GM13977 (cell line): Measurements from ENCODE around the gene ZNF611.
"Not testable (repeated sequence)": the region's sequence is repeated elsewhere in the genome, so short reads cannot be mapped to it uniquely, and the experiment has no call there.

Source experiments
- DNase-seq: peaks from one replicate; pipeline ENCODE4 v3.0.0; 2012; ENCODE audit warnings: low spot score
- in situ Hi-C: fragments of 300-500 bp; cut with MboI; formaldehyde crosslinking; loops from one replicate; pipeline ENCODE4 v1.12.0; 2022; ENCODE audit warnings: low sequenced_read_pairs, low pct_unique_long_range_greater_than_20kb, mixed read lengths, inconsistent platforms; ENCODE audit not compliant: unreplicated experiment
- TF ChIP-seq, protein P1 (sequence below): IDR thresholded peaks from 2 replicates; pipeline ENCODE4 v1.5.1; 2012; ENCODE audit warnings: mild to moderate bottlenecking, control low read depth; ENCODE audit not compliant: insufficient read depth; ENCODE audit errors: extremely low read depth, missing control alignments

Gene ZNF611

DNA sequence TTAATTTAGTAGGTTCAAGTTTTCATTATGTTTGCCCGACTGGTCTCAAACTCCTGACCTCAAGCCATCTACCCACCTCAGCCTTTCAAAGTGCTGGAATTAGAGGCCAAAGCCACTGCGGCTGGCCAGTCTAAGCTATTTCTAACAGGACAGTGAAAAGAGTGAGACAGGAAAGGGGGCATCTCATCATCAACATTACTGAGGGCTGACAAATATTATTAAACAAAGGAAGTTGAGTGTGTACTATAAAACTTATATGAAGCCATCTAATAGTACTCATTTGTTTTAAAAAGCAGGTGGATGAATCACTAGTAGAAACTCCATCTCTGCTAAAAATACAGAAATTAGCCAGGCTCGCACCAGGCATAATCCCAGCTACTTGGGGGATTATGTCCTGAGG, 24.3 kb downstream of the ZNF611 start:
- in situ Hi-C loops = no loop called here

DNA sequence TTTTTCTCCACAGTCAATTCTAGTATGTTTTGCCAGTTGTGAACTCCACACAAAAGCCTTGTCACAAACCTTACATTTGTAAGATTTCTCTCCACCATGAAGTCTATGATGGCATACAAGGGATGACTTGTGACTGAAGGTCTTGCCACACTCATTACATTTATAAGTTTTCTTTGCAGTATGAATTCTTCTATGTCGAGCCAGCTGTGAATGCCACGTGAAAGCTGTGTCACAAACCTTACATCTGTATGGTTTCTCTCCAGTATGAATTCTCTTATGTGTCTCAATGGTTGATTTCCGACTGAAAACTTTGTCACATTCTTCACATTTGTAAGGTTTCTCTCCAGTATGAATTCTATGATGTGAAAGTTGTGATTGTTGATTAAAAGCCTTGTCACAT, 29.2 kb downstream of the ZNF611 start:
- in situ Hi-C loops, DNase-seq: not testable (repeated sequence)

More for the DNA sequence above, 24.3 kb downstream of the ZNF611 start:
- DNase-seq = no peak
- TF ChIP-seq, protein P1, sequence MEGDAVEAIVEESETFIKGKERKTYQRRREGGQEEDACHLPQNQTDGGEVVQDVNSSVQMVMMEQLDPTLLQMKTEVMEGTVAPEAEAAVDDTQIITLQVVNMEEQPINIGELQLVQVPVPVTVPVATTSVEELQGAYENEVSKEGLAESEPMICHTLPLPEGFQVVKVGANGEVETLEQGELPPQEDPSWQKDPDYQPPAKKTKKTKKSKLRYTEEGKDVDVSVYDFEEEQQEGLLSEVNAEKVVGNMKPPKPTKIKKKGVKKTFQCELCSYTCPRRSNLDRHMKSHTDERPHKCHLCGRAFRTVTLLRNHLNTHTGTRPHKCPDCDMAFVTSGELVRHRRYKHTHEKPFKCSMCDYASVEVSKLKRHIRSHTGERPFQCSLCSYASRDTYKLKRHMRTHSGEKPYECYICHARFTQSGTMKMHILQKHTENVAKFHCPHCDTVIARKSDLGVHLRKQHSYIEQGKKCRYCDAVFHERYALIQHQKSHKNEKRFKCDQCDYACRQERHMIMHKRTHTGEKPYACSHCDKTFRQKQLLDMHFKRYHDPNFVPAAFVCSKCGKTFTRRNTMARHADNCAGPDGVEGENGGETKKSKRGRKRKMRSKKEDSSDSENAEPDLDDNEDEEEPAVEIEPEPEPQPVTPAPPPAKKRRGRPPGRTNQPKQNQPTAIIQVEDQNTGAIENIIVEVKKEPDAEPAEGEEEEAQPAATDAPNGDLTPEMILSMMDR = no peak

DNA sequence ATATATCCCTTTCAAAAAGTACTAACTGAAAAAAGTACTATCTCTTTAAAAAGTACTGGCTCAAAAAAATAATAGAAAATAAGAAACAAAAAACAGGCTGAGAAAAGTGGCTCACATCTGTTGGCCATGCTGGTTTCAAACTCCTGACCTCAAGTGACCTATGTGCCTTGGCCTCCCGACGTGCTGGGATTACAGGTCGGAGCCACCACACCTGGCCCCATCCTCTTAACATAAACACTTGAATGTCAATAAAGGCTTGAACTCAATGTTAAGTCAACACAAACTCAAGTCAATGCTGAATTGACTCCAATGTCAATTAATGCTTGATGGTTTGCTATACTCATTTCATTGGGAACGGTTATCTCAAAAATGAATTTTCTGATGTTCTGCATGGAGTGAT, 30.9 kb downstream of the ZNF611 start:
- TF ChIP-seq, protein P1 = no peak
- in situ Hi-C loops = no loop called here
- DNase-seq = no peak

DNA sequence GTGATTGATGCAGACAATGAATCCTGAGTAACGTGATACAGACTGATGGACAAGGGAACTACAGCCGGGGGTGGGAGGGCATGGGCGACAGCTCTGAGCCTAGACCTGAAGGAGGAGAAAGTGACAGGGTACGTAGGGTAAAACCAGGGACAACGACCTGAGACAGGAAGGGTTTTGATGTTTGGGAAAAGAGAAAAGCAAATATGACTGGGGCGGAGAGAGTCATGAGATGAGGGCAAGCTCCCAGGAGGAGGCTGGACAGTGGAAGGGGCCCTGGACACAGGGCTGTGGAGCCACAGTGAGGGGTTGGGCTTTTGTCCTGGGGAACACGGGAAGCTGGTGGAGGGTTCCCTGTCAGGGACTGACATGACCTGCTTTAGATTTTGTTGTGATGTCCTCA, 34.2 kb downstream of the ZNF611 start:
- TF ChIP-seq, protein P1 = no peak
- no peak for DNase-seq
- in situ Hi-C loops = no loop called here

DNA sequence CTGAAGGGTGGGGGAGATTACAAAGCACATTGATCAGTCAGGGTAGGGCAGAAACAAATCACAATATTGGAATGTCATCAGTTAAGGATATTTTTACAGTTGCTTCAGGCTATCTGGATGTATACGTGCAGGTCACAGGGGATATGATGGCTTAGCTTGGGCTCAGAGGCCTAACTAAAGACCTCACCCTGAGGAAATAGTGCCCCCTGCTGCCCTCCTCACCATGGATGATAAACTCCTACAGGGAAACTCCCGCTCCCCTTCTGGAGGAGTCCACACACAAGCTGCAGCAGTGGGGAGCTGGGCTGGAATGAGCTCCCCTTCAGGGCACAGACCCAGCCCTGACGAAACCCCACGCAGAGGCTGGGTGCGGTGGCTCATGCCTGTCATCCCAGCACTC, 35.3 kb downstream of the ZNF611 start:
- DNase-seq, in situ Hi-C loops: not testable (repeated sequence)

DNA sequence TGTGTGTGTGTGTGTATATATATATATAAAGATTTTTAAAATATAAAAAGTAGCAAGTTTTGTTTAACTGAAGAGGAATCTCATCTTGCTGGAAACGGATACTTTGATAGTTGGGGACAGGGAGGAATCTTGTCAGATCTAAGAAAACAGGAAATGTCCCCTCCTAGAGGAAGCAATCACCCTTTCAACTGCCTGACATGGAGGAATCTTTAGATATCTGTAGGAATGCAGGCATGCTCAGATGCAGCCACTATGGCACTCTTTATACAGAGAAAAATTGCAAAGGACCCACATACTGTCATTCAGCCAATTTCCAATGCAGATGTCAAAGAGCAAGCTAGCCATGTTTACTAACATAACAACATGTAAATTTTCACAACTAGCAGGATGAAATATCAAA, 38.8 kb downstream of the ZNF611 start:
- in situ Hi-C loops = no loop called here
- TF ChIP-seq, protein P1 = no peak
- no peak for DNase-seq

DNA sequence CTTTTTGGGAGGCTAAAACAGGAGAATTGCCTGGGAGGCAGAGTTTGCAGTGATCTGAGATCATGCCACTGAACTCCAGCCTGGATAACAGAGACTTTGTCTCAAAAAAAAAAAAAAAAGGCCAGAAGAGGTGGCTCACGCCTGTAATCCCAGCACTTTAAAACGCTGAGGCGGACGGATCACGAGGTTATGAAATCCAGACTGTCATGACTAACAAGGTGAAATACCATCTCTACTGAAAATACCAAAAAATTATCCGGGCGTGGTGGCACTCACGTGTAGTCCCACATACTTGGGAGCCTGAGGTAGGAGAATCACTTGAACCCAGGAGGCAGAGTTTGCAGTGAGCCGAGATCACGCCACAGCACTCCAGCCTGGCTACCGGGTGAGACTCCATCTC, 39.9 kb downstream of the ZNF611 start:
- DNase-seq = no peak
- in situ Hi-C loops = no loop called here
- TF ChIP-seq, protein P1 = no peak

DNA sequence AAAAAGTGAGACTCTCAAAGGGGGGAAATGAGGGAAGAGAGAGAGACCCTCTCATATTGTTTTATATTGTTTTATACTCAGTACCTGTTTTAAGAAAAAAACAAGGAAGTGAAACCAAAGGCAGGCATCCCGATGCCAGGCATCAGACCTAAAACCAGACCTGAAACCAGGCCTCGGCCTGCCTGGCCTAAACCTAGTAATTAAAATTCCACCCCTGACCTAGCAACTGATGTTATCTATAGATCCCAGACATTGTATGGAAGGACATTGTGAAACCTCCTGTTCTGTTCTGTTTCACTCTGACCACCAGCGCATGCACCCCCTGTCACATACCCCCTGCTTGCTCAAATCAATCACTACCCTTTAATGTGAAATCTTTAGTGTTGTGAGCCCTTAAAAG, 40.6 kb downstream of the ZNF611 start:
- DNase-seq, in situ Hi-C loops: not testable (repeated sequence)
